AG04450 (cell line): ENCODE data around the gene NAMPT. TPM values are rescaled to one million over a fixed set of nuclear protein-coding genes. Genes with fewer than 3 reads are reported as not detected.

Source experiments
- CTCF ChIA-PET: fragments of 300-600, 350-600 bp; formaldehyde crosslinking; extraction: SDS; loops from one replicate; lab custom pipeline; 2022; ENCODE audit warnings: antibody characterized with exemption, inconsistent platforms; lab: Charles Lee
- POLR2A ChIA-PET: fragments of 350-600 bp; formaldehyde crosslinking; extraction: SDS; loops from one replicate; lab custom pipeline; 2021; ENCODE audit warnings: antibody characterized with exemption, inconsistent platforms; lab: Yijun Ruan, JAX
- DNase-seq: peaks from one replicate; pipeline ENCODE4 v3.0.0-alpha.2; 2011; ENCODE audit warnings: low read depth, low spot score
- H3K27ac ChIP-seq: one replicate; pipeline ENCODE4 v1.5.1; 2012; ENCODE audit warnings: low read depth, low read length, control low read depth
- H3K27me3 ChIP-seq: one replicate; pipeline ENCODE4 v1.6.0; 2012; ENCODE audit warnings: low read length; ENCODE audit not compliant: control insufficient read depth, insufficient read depth
- H3K4me3 ChIP-seq: 2 replicates; pipeline ENCODE4 v1.5.1; 2011; ENCODE audit warnings: mild to moderate bottlenecking, low read depth, low read length, control low read depth
- H3K9me3 ChIP-seq: 2 replicates; pipeline ENCODE4 v1.5.1; 2012; ENCODE audit warnings: low read length; ENCODE audit not compliant: control insufficient read depth, insufficient read depth
- polyA plus RNA-seq: library from polyadenylated mRNA; depleted of rRNA; stranded (reverse); fragments of >200 nt; gene quantifications from 2 replicates; pipeline ENCODE4 v1.2.3, GENCODE V29; 2011
- TF ChIP-seq, protein P1 (sequence below): IDR thresholded peaks from 2 replicates; pipeline ENCODE4 v1.5.1; 2011; ENCODE audit warnings: low read depth, low read length, control low read depth, inconsistent platforms

The NAMPT gene
- polyA plus RNA-seq, 1 experiment, result 37.4 TPM

DNA sequence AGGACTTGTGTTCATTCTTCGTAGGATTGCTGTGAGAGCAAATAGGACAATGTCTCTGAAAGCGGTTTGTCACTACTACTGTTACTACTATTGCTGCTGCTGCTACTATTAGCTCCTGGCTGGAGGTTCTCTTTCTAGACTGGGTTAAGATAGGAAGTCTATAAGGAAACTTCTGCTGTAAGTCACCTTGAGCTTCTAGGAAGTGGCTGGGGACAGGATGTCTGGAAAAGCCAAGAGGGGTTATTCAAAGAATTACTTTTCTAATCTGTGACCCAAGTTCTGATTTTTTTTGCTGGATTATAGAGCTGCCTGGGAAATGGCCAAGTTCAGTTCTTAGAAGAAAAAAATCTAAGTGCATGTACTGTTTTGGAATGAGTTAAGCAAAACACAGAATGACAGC lies 62.2 kb downstream of the NAMPT start:
- TF ChIP-seq, protein P1, sequence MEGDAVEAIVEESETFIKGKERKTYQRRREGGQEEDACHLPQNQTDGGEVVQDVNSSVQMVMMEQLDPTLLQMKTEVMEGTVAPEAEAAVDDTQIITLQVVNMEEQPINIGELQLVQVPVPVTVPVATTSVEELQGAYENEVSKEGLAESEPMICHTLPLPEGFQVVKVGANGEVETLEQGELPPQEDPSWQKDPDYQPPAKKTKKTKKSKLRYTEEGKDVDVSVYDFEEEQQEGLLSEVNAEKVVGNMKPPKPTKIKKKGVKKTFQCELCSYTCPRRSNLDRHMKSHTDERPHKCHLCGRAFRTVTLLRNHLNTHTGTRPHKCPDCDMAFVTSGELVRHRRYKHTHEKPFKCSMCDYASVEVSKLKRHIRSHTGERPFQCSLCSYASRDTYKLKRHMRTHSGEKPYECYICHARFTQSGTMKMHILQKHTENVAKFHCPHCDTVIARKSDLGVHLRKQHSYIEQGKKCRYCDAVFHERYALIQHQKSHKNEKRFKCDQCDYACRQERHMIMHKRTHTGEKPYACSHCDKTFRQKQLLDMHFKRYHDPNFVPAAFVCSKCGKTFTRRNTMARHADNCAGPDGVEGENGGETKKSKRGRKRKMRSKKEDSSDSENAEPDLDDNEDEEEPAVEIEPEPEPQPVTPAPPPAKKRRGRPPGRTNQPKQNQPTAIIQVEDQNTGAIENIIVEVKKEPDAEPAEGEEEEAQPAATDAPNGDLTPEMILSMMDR, result no peak
- ChIA-PET POLR2A (no interaction called here), CTCF (no interaction called here)
- H3K27ac ChIP-seq, result no peak overlapping the region
- no peak overlapping the region for H3K4me3 ChIP-seq
- H3K9me3 ChIP-seq, result no peaks in the 10 kb centered on the region
- H3K27me3 ChIP-seq, result peaks cover 3% of the 10 kb centered on the region
- DNase-seq, result no peak

DNA sequence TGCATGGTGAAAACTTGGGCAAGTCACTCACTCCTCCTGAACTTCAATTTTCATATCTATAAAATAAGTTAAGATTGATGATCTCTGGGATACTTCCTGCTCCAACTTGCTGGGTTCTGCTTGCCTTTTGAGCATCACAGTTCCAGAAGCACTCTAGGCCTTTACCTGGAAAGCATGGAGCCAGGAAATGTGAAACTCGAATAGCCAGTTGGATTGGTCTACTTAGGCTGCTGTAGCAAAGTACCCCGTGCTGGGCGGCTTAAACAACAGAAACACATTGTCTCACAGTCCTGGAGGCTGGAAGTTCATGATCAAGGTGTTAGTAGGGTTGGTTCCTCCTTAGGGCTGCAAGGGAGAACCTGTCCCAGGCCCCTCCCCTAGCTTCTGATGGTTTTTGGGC lies 64.5 kb downstream of the NAMPT start:
- CTCF ChIA-PET, result no interaction called here
- Histone ChIP-seq H3K27ac (no peak overlapping the region), H3K9me3 (no peaks in the 10 kb centered on the region), H3K4me3 (no peak overlapping the region), H3K27me3 (peaks cover 3% of the 10 kb centered on the region)
- POLR2A ChIA-PET, result interaction anchor here (0.6 kb wide), 1 partner anchor 138 kb away, joined by 3 read pairs; no protein-coding TSS in a partner anchor
- TF ChIP-seq, protein P1, result no peak
- DNase-seq, result no peak

DNA sequence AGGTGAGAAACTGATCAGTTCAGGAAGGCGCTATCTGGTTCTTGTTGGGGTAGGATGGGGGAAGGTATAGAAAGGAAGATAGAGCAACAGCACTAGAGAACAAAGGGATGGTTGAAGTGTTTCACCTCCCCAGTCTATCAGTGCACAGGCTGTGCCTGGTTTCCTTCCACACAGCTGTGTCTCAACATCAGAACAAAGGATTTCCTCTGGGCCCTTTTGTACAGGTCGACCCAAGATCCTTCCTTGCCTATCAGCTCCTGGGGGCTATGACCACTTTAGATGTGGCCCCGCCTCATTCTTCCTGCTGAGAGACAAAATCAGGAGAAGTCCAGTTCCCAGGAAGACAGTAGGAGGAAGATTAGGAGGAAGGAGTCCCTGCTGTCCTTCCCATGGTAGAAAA lies 65.6 kb downstream of the NAMPT start:
- Histone ChIP-seq H3K4me3 (no peak overlapping the region), H3K9me3 (no peaks in the 10 kb centered on the region), H3K27me3 (peaks cover 3% of the 10 kb centered on the region), H3K27ac (no peak overlapping the region)
- CTCF ChIA-PET, result no interaction called here
- DNase-seq, result no peak
- POLR2A ChIA-PET, result no interaction called here
- TF ChIP-seq, protein P1, result no peak

DNA sequence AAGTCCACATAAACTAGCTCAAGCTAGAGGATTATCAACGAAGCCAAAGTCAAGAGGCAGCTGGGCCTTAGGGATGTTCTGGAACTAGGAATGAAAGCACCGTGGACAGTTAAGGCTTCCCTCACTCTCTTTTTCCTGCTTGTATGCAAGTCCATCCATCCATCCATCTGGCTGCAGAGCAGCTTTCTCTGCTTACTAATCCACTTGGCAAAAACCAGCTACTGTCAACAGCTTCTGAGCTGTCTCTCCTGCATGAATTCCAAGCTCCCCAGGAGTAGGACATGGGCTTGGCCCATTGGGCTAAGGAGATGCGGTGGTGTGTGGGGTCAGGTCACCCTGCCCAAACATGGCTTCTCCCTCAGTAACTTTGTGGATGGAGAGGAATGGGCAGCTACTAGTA lies 66.2 kb downstream of the NAMPT start:
- TF ChIP-seq, protein P1, result no peak
- Histone ChIP-seq H3K4me3 (no peak overlapping the region), H3K27me3 (peaks cover 3% of the 10 kb centered on the region), H3K27ac (no peak overlapping the region), H3K9me3 (no peaks in the 10 kb centered on the region)
- ChIA-PET POLR2A (no interaction called here), CTCF (no interaction called here)
- DNase-seq, result no peak

DNA sequence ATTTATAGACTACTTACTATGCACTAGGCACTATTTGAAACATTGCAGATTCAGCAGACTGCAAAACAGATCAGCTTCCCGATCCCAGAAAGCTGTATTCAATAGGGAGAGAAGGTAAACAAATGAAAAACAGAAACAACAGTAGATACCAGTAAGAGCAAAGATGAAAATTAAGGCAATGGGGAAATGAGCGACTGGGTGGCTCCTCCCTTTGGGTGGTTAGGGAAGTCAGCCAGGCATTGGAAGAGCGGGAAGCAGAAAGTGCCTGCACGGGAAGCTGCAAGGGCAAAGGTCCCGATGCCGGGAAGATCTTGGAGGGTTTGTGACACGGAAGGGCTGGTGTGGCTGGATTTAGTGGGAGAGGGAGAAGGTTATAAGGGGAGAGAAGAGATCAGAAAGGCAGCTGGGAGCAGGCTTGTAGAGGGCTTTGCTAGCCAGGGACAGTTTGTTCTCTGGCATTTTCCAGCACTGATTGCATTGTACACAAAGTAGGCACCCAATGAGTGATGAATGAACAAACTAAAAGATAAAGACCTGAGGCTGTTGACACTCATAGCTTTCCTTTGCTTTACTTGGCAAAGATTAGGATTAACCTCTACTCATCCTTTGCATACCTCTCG lies 67.8 kb downstream of the NAMPT start:
- POLR2A ChIA-PET, result interaction anchor here (0.7 to 1.2 kb wide), 2 partner anchors 68 to 549 kb away, joined by 3 to 4 read pairs; partner anchors contain the start of gene NAMPT
- peak overlapping the region; percentile 40 for H3K4me3 ChIP-seq
- no peak for DNase-seq

More for the DNA sequence above, 67.8 kb downstream of the NAMPT start:
- CTCF ChIA-PET, result interaction anchor here (1.3 kb wide), 2 partner anchors 246 to 248 kb away, joined by 4 read pairs; no protein-coding TSS in a partner anchor
- Histone ChIP-seq H3K27me3 (no peaks in the 10 kb centered on the region), H3K9me3 (no peaks in the 10 kb centered on the region), H3K27ac (peak overlapping the region; percentile 66)
- TF ChIP-seq, protein P1, result no peak
